ENCODE results near the gene HEY2.
A peak's percentile ranks its signal among the peaks of the same experiment; 100 is the strongest.

DNA sequence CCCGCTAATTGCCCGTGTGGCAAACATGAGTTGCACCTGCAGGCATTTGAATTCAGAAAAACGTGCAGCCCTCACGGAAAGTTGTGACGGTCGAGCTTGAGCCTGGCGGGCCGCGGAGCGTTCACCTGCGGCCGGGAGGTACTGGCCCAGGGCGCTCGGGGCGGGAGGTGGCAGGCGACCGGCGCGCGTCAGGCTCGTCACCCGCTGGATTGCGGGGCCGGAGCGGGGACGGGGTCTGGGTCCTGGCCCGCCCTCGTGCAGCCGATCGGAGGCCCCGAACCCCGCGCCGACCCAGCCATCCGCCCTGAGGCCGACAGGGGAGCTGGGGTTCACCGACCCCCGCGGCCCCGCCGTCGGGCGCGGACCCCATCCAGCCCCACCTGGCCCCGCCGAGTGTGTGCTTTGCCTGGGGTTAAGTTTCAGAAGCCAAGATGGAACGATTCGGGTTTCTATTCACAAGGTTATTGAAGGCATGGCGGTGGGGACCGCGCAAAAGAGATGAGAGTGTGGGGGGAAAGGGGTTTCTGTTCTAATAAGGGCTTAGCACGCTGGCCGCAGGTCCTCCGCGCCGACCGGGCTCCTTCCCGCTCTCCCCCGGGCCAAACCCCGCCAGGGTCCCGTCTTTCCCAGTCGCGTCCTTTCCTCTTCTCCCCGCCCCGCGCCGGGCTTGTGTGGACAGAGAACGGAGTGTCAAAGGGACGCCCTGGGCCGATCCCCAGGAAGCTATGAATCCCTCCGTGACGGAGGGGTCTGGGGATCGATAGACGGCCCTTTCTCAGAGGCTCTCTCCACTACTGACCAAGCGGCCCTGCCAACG lies 1.6 kb upstream of the HEY2 start:
- TF ChIP-seq, protein P1, sequence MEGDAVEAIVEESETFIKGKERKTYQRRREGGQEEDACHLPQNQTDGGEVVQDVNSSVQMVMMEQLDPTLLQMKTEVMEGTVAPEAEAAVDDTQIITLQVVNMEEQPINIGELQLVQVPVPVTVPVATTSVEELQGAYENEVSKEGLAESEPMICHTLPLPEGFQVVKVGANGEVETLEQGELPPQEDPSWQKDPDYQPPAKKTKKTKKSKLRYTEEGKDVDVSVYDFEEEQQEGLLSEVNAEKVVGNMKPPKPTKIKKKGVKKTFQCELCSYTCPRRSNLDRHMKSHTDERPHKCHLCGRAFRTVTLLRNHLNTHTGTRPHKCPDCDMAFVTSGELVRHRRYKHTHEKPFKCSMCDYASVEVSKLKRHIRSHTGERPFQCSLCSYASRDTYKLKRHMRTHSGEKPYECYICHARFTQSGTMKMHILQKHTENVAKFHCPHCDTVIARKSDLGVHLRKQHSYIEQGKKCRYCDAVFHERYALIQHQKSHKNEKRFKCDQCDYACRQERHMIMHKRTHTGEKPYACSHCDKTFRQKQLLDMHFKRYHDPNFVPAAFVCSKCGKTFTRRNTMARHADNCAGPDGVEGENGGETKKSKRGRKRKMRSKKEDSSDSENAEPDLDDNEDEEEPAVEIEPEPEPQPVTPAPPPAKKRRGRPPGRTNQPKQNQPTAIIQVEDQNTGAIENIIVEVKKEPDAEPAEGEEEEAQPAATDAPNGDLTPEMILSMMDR (IDR thresholded peaks at IDR 0.05) = no peak
- TF ChIP-seq POLR2AphosphoS5 (IDR thresholded peaks at IDR 0.05) = peak; percentile 1

All from prostate gland (tissue), 2 donors.